Brain microvascular endothelial cell (primary cell): ENCODE measurements around the gene SLC9A7.

Experiments
- DNase-seq: peaks from one replicate; pipeline ENCODE4 v3.0.0-alpha.2; 2020
- H3K27ac ChIP-seq: fragments of 250-450 bp; sonication (Bioruptor Pico); 2 replicates; pipeline ENCODE4 v1.5.1; 2020; ENCODE audit warnings: mild to moderate bottlenecking, moderate library complexity
- H3K27me3 ChIP-seq: fragments of 250-450 bp; sonication (Bioruptor Pico); replicated peaks from 2 replicates; pipeline ENCODE4 v1.5.1; 2020; ENCODE audit warnings: mild to moderate bottlenecking
- H3K36me3 ChIP-seq: fragments of 250-450 bp; sonication (Bioruptor Pico); replicated peaks from 2 replicates; pipeline ENCODE4 v1.5.1; 2020; ENCODE audit warnings: mild to moderate bottlenecking
- H3K4me3 ChIP-seq: 2 replicates; pipeline ENCODE4 v1.5.1; 2011; ENCODE audit warnings: low read depth, mild to moderate bottlenecking, control low read depth, low read length, moderate library complexity
- CTCF ChIP-seq: IDR thresholded peaks from 2 replicates; pipeline ENCODE4 v1.5.1; 2011; ENCODE audit warnings: low read depth, mild to moderate bottlenecking, moderate library complexity, low read length, control low read depth, inconsistent platforms; ENCODE audit errors: missing control alignments
- in situ Hi-C: cut with HindIII; loops from 2 replicates; pipeline ENCODE4 v1.10.0; 2017; ENCODE audit warnings: low sequenced_read_pairs, low pct_ligation_motif_present

The SLC9A7 gene

GRCh38 chrX:46649421-46650260 lies 109.3 kb downstream of the SLC9A7 start:
- in situ Hi-C loops: no loop called here
- no peaks in the 10 kb centered on the region for H3K36me3 ChIP-seq
- no peak for DNase-seq
- peak; percentile 5 for TF ChIP-seq CTCF
- no peaks in the 10 kb centered on the region for H3K27me3 ChIP-seq
- no peak overlapping the region for H3K4me3 ChIP-seq
- no peak overlapping the region for H3K27ac ChIP-seq

- no peak for TF ChIP-seq CTCF
- no peak overlapping the region for H3K27ac ChIP-seq
- in situ Hi-C loops: no loop called here
- H3K27me3 ChIP-seq: no peaks in the 10 kb centered on the region
- no peak for DNase-seq
- H3K36me3 ChIP-seq: no peaks in the 10 kb centered on the region
- H3K4me3 ChIP-seq: no peak overlapping the region
Observed at GRCh38 chrX:46648660-46649059, 110.3 kb downstream of the SLC9A7 start.

GRCh38 chrX:46647251-46647650 lies 111.7 kb downstream of the SLC9A7 start:
- Histone ChIP-seq H3K27ac (no peak overlapping the region), H3K36me3 (no peaks in the 10 kb centered on the region), H3K4me3 (no peak overlapping the region), H3K27me3 (no peaks in the 10 kb centered on the region)
- DNase-seq: no peak
- TF ChIP-seq CTCF: no peak
- in situ Hi-C loops: no loop called here

- Histone ChIP-seq H3K27me3 (no peaks in the 10 kb centered on the region), H3K4me3 (no peak overlapping the region), H3K36me3 (no peaks in the 10 kb centered on the region), H3K27ac (no peak overlapping the region)
- in situ Hi-C loops: no loop called here
- TF ChIP-seq CTCF: no peak
- DNase-seq: no peak
Observed at GRCh38 chrX:46645614-46646013, 113.3 kb downstream of the SLC9A7 start.

GRCh38 chrX:46643636-46644035 lies 115.3 kb downstream of the SLC9A7 start:
- Histone ChIP-seq H3K4me3 (no peak overlapping the region), H3K36me3 (no peaks in the 10 kb centered on the region), H3K27me3 (no peaks in the 10 kb centered on the region), H3K27ac (no peak overlapping the region)
- no peak for TF ChIP-seq CTCF
- no peak for DNase-seq
- in situ Hi-C loops: no loop called here

GRCh38 chrX:46642145-46642544 lies 116.8 kb downstream of the SLC9A7 start:
- no peaks in the 10 kb centered on the region for H3K36me3 ChIP-seq
- no peak for DNase-seq
- no peaks in the 10 kb centered on the region for H3K27me3 ChIP-seq
- in situ Hi-C loops: no loop called here
- H3K27ac ChIP-seq: no peak overlapping the region
- TF ChIP-seq CTCF: peak; percentile 25
- H3K4me3 ChIP-seq: no peak overlapping the region
